LNCaP clone FGC (cell line): Measurements from ENCODE around the gene LCE1F.

ENCODE experiments used
- DNase-seq: peaks from one replicate; pipeline ENCODE4 v3.0.0-alpha.2; 2011; ENCODE audit warnings: low read depth
- H3K4me3 ChIP-seq: 2 replicates; pipeline ENCODE4 v1.5.1; 2011; ENCODE audit warnings: mild to moderate bottlenecking, low read depth, low read length, control low read depth
- CTCF ChIP-seq: IDR thresholded peaks from 2 replicates; pipeline ENCODE4 v1.5.1; 2012; ENCODE audit warnings: mild to moderate bottlenecking; ENCODE audit not compliant: control insufficient read depth, insufficient read depth; ENCODE audit errors: extremely low read depth

Gene LCE1F, protein sequence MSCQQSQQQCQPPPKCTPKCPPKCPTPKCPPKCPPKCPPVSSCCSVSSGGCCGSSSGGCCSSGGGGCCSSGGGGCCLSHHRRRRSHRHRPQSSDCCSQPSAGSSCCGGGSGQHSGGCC

GRCh38 chr1:152774875-152775274 lies at the start of gene LCE1F:
Gene LCE1F (plus strand): TSS chr1:152775140. CDS start chr1:152776372, 1,232 bp downstream.
- no peak for TF ChIP-seq CTCF
- no peak for DNase-seq
- no peak within 1 kb of the TSS for H3K4me3 ChIP-seq

GRCh38 chr1:152725261-152725660 lies 49.7 kb upstream of the LCE1F start:
- DNase-seq = no peak

GRCh38 chr1:152728986-152729385 lies 46.0 kb upstream of the LCE1F start:
- DNase-seq = no peak
- TF ChIP-seq CTCF = no peak

More at GRCh38 chr1:152725261-152725660, 49.7 kb upstream of the LCE1F start:
- no peak overlapping the region for H3K4me3 ChIP-seq
- no peak for TF ChIP-seq CTCF

GRCh38 chr1:152735648-152736047 lies 39.3 kb upstream of the LCE1F start:
- H3K4me3 ChIP-seq = no peak overlapping the region
- DNase-seq = no peak
- TF ChIP-seq CTCF = peak; percentile 40

More at GRCh38 chr1:152728986-152729385, 46.0 kb upstream of the LCE1F start:
- no peak overlapping the region for H3K4me3 ChIP-seq

- no peak overlapping the region for H3K4me3 ChIP-seq
- no peak for TF ChIP-seq CTCF
- DNase-seq = no peak
Measured at GRCh38 chr1:152737997-152738396, 36.9 kb upstream of the LCE1F start.

GRCh38 chr1:152739841-152740240 lies 35.1 kb upstream of the LCE1F start:
- TF ChIP-seq CTCF = no peak
- no peak overlapping the region for H3K4me3 ChIP-seq
- DNase-seq = no peak

DNA sequence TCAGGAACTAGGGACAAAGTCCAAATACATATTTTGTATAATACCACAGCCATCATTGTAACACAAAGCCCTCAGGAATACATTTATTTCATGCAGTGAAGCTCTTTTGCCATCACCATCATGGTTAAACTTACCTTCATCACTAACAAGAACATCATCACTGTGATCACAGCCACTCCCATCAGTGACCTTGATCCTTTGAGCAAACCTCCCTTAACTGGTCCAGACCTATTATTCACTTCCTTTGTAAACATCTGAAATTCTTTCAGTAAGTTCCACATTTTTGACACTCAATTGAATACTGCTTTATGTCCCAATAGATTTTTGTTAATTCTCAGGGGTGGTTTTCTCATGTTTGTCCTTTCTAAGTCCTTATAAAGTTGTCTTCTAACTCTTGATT lies 33.3 kb upstream of the LCE1F start:
- DNase-seq = no peak
- no peak overlapping the region for H3K4me3 ChIP-seq
- no peak for TF ChIP-seq CTCF
